Mesendoderm (in vitro differentiated cells): Measurements from ENCODE around the gene ARL10.

ENCODE experiments used
- DNase-seq: peaks from one replicate; pipeline ENCODE4 v3.0.0; 2013
- H2AK5ac ChIP-seq: 2 replicates; pipeline ENCODE4 v1.6.1; 2013; ENCODE audit warnings: low read length, inconsistent platforms
- H2BK120ac ChIP-seq: 2 replicates; pipeline ENCODE4 v1.6.1; 2013; ENCODE audit warnings: low read depth, mild to moderate bottlenecking, low read length, moderate library complexity, mixed read lengths
- H2BK15ac ChIP-seq: replicated peaks from 2 replicates; pipeline ENCODE4 v1.6.1; 2013; ENCODE audit warnings: low read depth, mild to moderate bottlenecking, moderate library complexity
- H2BK5ac ChIP-seq: 2 replicates; pipeline ENCODE4 v1.6.1; 2013; ENCODE audit warnings: low read length, inconsistent platforms
- H3K18ac ChIP-seq: 2 replicates; pipeline ENCODE4 v1.6.1; 2013; ENCODE audit warnings: mild to moderate bottlenecking, low read length, mixed read lengths
- H3K23ac ChIP-seq: one replicate; pipeline ENCODE4 v1.6.1; 2013; ENCODE audit warnings: low read length
- H3K27ac ChIP-seq: 2 replicates; pipeline ENCODE4 v1.5.1; 2013; ENCODE audit warnings: low read depth, mild to moderate bottlenecking, inconsistent platforms, low read length, moderate library complexity
- H3K27me3 ChIP-seq: 2 replicates; pipeline ENCODE4 v1.6.1; 2013; ENCODE audit warnings: low read length, control low read depth, mild to moderate bottlenecking, inconsistent platforms; ENCODE audit not compliant: insufficient read depth, poor library complexity
- H3K36me3 ChIP-seq: 2 replicates; pipeline ENCODE4 v1.6.1; 2013; ENCODE audit warnings: low read length, inconsistent platforms; ENCODE audit not compliant: control insufficient read depth, insufficient read depth
- H3K4ac ChIP-seq: one replicate; pipeline ENCODE4 v1.6.1; 2013; ENCODE audit warnings: low read depth, mild to moderate bottlenecking, low read length, moderate library complexity
- H3K4me1 ChIP-seq: 2 replicates; pipeline ENCODE4 v1.6.1; 2013; ENCODE audit warnings: low read depth, low read length, inconsistent platforms; ENCODE audit not compliant: control insufficient read depth
- H3K4me2 ChIP-seq: 2 replicates; pipeline ENCODE4 v1.6.1; 2013; ENCODE audit warnings: low read length
- H3K4me3 ChIP-seq: 2 replicates; pipeline ENCODE4 v1.5.1; 2013; ENCODE audit warnings: mild to moderate bottlenecking, low read length
- H3K56ac ChIP-seq: one replicate; pipeline ENCODE4 v1.6.1; 2013; ENCODE audit warnings: low read length
- H3K79me1 ChIP-seq: 2 replicates; pipeline ENCODE4 v1.6.1; 2013; ENCODE audit warnings: low read length, inconsistent platforms
- H3K79me2 ChIP-seq: 2 replicates; pipeline ENCODE4 v1.6.1; 2013; ENCODE audit warnings: mild to moderate bottlenecking, low read length; ENCODE audit not compliant: control insufficient read depth, insufficient read depth
- H3K9ac ChIP-seq: 2 replicates; pipeline ENCODE4 v1.6.1; 2013; ENCODE audit warnings: low read length, inconsistent platforms
- H4K5ac ChIP-seq: one replicate; pipeline ENCODE4 v1.6.1; 2013; ENCODE audit warnings: low read length
- H4K8ac ChIP-seq: one replicate; pipeline ENCODE4 v1.6.1; 2013; ENCODE audit warnings: low read depth, mild to moderate bottlenecking, control low read depth, low read length, moderate library complexity
- WGBS: extraction: QIAGEN DNeasy Blood & Tissue Kit; methylation state at CpG from one replicate; pipeline ENCODE4 v1.1.7; 2013; ENCODE audit warnings: low lambda C conversion rate, missing lambda C conversion rate; ENCODE audit not compliant: insufficient coverage; ENCODE audit errors: extremely low coverage; 5-methylcytosine and 5-hydroxymethylcytosine counted together

ARL10 gene

GRCh38 chr5:176350416-176350815 lies 14.9 kb upstream of the ARL10 start:
- Histone ChIP-seq H3K4me3 (no peak overlapping the region), H3K23ac (no peak overlapping the region), H3K27ac (no peak overlapping the region), H4K5ac (no peak overlapping the region), H3K4ac (no peak overlapping the region), H2AK5ac (no peak overlapping the region), H3K36me3 (peaks cover 31% of the 10 kb centered on the region), H3K18ac (no peak overlapping the region), H3K9ac (no peak overlapping the region), H3K79me2 (peaks cover 11% of the 10 kb centered on the region), H3K4me1 (no peaks in the 10 kb centered on the region), H3K27me3 (no peaks in the 10 kb centered on the region), H4K8ac (no peak overlapping the region), H2BK15ac (no peak overlapping the region), H3K56ac (no peak overlapping the region), H2BK5ac (no peak overlapping the region), H3K79me1 (peaks cover 26% of the 10 kb centered on the region), H2BK120ac (no peak overlapping the region), H3K4me2 (no peak overlapping the region)
- no peak for DNase-seq
- WGBS, result no CpG with 5 or more reads among the region's 8 CpGs

- Histone ChIP-seq H3K4me1 (no peaks in the 10 kb centered on the region), H3K4me3 (no peak overlapping the region), H2BK15ac (no peak overlapping the region), H2BK5ac (no peak overlapping the region), H3K18ac (no peak overlapping the region), H3K79me2 (peaks cover 21% of the 10 kb centered on the region), H3K56ac (no peak overlapping the region), H3K4ac (no peak overlapping the region), H4K8ac (no peak overlapping the region), H3K27me3 (no peaks in the 10 kb centered on the region), H3K23ac (no peak overlapping the region), H3K9ac (no peak overlapping the region), H2AK5ac (no peak overlapping the region), H4K5ac (no peak overlapping the region), H3K36me3 (peaks cover 31% of the 10 kb centered on the region), H3K27ac (no peak overlapping the region), H2BK120ac (no peak overlapping the region), H3K4me2 (no peak overlapping the region), H3K79me1 (peaks cover 37% of the 10 kb centered on the region)
- peak; percentile 40 for DNase-seq
- WGBS, result no CpG with 5 or more reads among the region's 5 CpGs
Observed at GRCh38 chr5:176352116-176352878, 13.0 kb upstream of the ARL10 start.

- Histone ChIP-seq H2BK15ac (no peak overlapping the region), H3K18ac (no peak overlapping the region), H3K4me2 (no peak overlapping the region), H3K4me1 (no peaks in the 10 kb centered on the region), H3K23ac (no peak overlapping the region), H3K79me2 (peaks cover 25% of the 10 kb centered on the region), H2AK5ac (no peak overlapping the region), H3K27ac (no peak overlapping the region), H3K4ac (no peak overlapping the region), H3K79me1 (peaks cover 40% of the 10 kb centered on the region), H3K56ac (no peak overlapping the region), H2BK120ac (no peak overlapping the region), H3K27me3 (no peaks in the 10 kb centered on the region), H3K36me3 (peaks cover 26% of the 10 kb centered on the region), H4K5ac (no peak overlapping the region), H3K4me3 (no peak overlapping the region), H3K9ac (no peak overlapping the region), H4K8ac (no peak overlapping the region), H2BK5ac (no peak overlapping the region)
- no CpG with 5 or more reads among the region's 4 CpGs for WGBS
- no peak for DNase-seq
Observed at GRCh38 chr5:176353533-176353932, 11.8 kb upstream of the ARL10 start.

- peak; percentile 25 for DNase-seq
- Histone ChIP-seq H3K4me3 (no peak overlapping the region), H3K4ac (no peak overlapping the region), H4K8ac (no peak overlapping the region), H3K4me1 (no peaks in the 10 kb centered on the region), H2BK5ac (no peak overlapping the region), H3K4me2 (no peak overlapping the region), H4K5ac (no peak overlapping the region), H3K18ac (no peak overlapping the region), H3K79me1 (peaks cover 40% of the 10 kb centered on the region), H2BK15ac (no peak overlapping the region), H3K56ac (no peak overlapping the region), H3K23ac (no peak overlapping the region), H3K27ac (no peak overlapping the region), H3K79me2 (peaks cover 29% of the 10 kb centered on the region), H3K27me3 (no peaks in the 10 kb centered on the region), H2AK5ac (no peak overlapping the region), H2BK120ac (no peak overlapping the region), H3K36me3 (peaks cover 21% of the 10 kb centered on the region), H3K9ac (no peak overlapping the region)
- WGBS, result no CpG with 5 or more reads among the region's 16 CpGs
Observed at GRCh38 chr5:176355400-176356178, 9.7 kb upstream of the ARL10 start.

GRCh38 chr5:176356179-176356566 lies 9.1 kb upstream of the ARL10 start:
- H3K4ac ChIP-seq, result no peak overlapping the region
- H4K8ac ChIP-seq, result no peak overlapping the region
- no CpG with 5 or more reads among the region's 3 CpGs for WGBS
- H3K9ac ChIP-seq, result no peak overlapping the region
- H2AK5ac ChIP-seq, result no peak overlapping the region
- no peak overlapping the region for H2BK120ac ChIP-seq
- H3K27me3 ChIP-seq, result no peaks in the 10 kb centered on the region
- H3K4me3 ChIP-seq, result no peak overlapping the region
- H4K5ac ChIP-seq, result no peak overlapping the region
- no peaks in the 10 kb centered on the region for H3K4me1 ChIP-seq
- no peak for DNase-seq
- H3K79me1 ChIP-seq, result peaks cover 39% of the 10 kb centered on the region
- no peak overlapping the region for H2BK5ac ChIP-seq
- no peak overlapping the region for H3K56ac ChIP-seq
- no peak overlapping the region for H3K23ac ChIP-seq
- no peak overlapping the region for H2BK15ac ChIP-seq
- H3K18ac ChIP-seq, result no peak overlapping the region
- no peak overlapping the region for H3K4me2 ChIP-seq
- H3K27ac ChIP-seq, result no peak overlapping the region
- H3K79me2 ChIP-seq, result peaks cover 35% of the 10 kb centered on the region
- peaks cover 19% of the 10 kb centered on the region for H3K36me3 ChIP-seq
